WTC11 (cell line): ENCODE measurements around the gene ACAD9. TPM values are rescaled to one million over a fixed set of nuclear protein-coding genes. Genes with fewer than 3 reads are reported as not detected.

Experiments
- ATAC-seq: fragments of 200-7000 bp; cut with Tn5 transposase; 2 replicates; pipeline ENCODE4 v1.10.0; 2021; ENCODE audit warnings: mild to moderate bottlenecking, moderate library complexity
- Bru-seq: library from RNA; stranded (reverse); fragments of 400-500 nt; gene quantifications from one replicate; lab custom pipeline; 2021; lab: Mats Ljungman, UMichigan
- CTCF ChIA-PET: fragments of 300-600 bp; sonication (Branson Sonifier 250); formaldehyde crosslinking; loops from one replicate; lab custom pipeline; 2021; ENCODE audit warnings: antibody characterized with exemption; lab: Charles Lee
- POLR2A ChIA-PET: fragments of 350-600 bp; sonication (Branson Sonifier 250); formaldehyde crosslinking; loops from one replicate; lab custom pipeline; 2021; ENCODE audit warnings: antibody characterized with exemption; lab: Charles Lee
- DNase-seq: peaks from one replicate; pipeline ENCODE4 v3.0.0; 2021; ENCODE audit warnings: low spot score
- H3K27ac Mint-ChIP-seq: 2 replicates; pipeline ENCODE4 v1.8.0; 2021; ENCODE audit warnings: mixed read lengths
- H3K27me3 Mint-ChIP-seq: 2 replicates; pipeline ENCODE4 v1.8.0; 2021; ENCODE audit warnings: low read depth, mild to moderate bottlenecking, moderate library complexity, mixed read lengths
- H3K36me3 Mint-ChIP-seq: 2 replicates; pipeline ENCODE4 v1.8.0; 2021; ENCODE audit warnings: mixed read lengths
- H3K4me1 Mint-ChIP-seq: 2 replicates; pipeline ENCODE4 v1.8.0; 2022; ENCODE audit warnings: mixed read lengths
- H3K4me3 Mint-ChIP-seq: 2 replicates; pipeline ENCODE4 v1.8.0; 2021; ENCODE audit warnings: mild to moderate bottlenecking, moderate library complexity, mixed read lengths
- H3K9me3 Mint-ChIP-seq: 2 replicates; pipeline ENCODE4 v1.8.0; 2021; ENCODE audit warnings: mixed read lengths
- ARID4B ChIP-seq: sonication (generic); formaldehyde crosslinking; IDR thresholded peaks from 2 replicates; pipeline ENCODE4 v1.8.0; 2023; ENCODE audit warnings: missing genetic modification reagents, mild to moderate bottlenecking, borderline replicate concordance
- ATF1 ChIP-seq: sonication (generic); formaldehyde crosslinking; IDR thresholded peaks from 2 replicates; pipeline ENCODE4 v1.8.1; 2023; ENCODE audit warnings: mild to moderate bottlenecking, moderate library complexity, missing genetic modification reagents
- CTCF ChIP-seq: fragments of 200-600 bp; IDR thresholded peaks from 2 replicates; pipeline ENCODE4 v1.8.0; 2022; ENCODE audit warnings: antibody characterized with exemption
- IRF1 ChIP-seq: sonication (generic); formaldehyde crosslinking; IDR thresholded peaks from 2 replicates; pipeline ENCODE4 v1.8.0; 2023; ENCODE audit warnings: missing genetic modification reagents
- MAX ChIP-seq: sonication (generic); formaldehyde crosslinking; IDR thresholded peaks from 2 replicates; pipeline ENCODE4 v1.8.0; 2022; ENCODE audit warnings: mild to moderate bottlenecking, missing genetic modification reagents
- MYBL2 ChIP-seq: sonication (generic); formaldehyde crosslinking; IDR thresholded peaks from 2 replicates; pipeline ENCODE4 v1.8.1; 2023; ENCODE audit warnings: mild to moderate bottlenecking, moderate library complexity, missing genetic modification reagents
- NR2C2 ChIP-seq: sonication (generic); formaldehyde crosslinking; IDR thresholded peaks from 2 replicates; pipeline ENCODE4 v1.8.0; 2022; ENCODE audit warnings: mild to moderate bottlenecking, missing genetic modification reagents
- OVOL2 ChIP-seq: fragments of 250-450 bp; sonication (Bioruptor Pico); IDR thresholded peaks from 2 replicates; pipeline ENCODE4 v1.9.0; 2021; ENCODE audit warnings: mild to moderate bottlenecking, borderline replicate concordance
- RELA ChIP-seq: sonication (generic); formaldehyde crosslinking; IDR thresholded peaks from 2 replicates; pipeline ENCODE4 v1.8.1; 2022; ENCODE audit warnings: missing genetic modification reagents, mild to moderate bottlenecking, borderline replicate concordance
- SMAD3 ChIP-seq: sonication (generic); formaldehyde crosslinking; IDR thresholded peaks from 2 replicates; pipeline ENCODE4 v1.8.0; 2022; ENCODE audit warnings: missing genetic modification reagents, mild to moderate bottlenecking, borderline replicate concordance
- SOX15 ChIP-seq: fragments of 250-450 bp; sonication (Bioruptor Pico); IDR thresholded peaks from 2 replicates; pipeline ENCODE4 v1.9.0; 2021; ENCODE audit warnings: mild to moderate bottlenecking
- SP1 ChIP-seq: sonication (generic); formaldehyde crosslinking; conservative IDR thresholded peaks from 2 replicates; pipeline ENCODE4 v1.8.1; 2022; ENCODE audit warnings: missing genetic modification reagents
- TEAD4 ChIP-seq: sonication (generic); formaldehyde crosslinking; IDR thresholded peaks from 2 replicates; pipeline ENCODE4 v1.8.0; 2022; ENCODE audit warnings: mild to moderate bottlenecking, missing genetic modification reagents
- ZBTB21 ChIP-seq: sonication (generic); formaldehyde crosslinking; IDR thresholded peaks from 2 replicates; pipeline ENCODE4 v1.8.1; 2023; ENCODE audit warnings: mild to moderate bottlenecking, missing genetic modification reagents, borderline replicate concordance
- ZBTB43 ChIP-seq: sonication (generic); formaldehyde crosslinking; IDR thresholded peaks from 2 replicates; pipeline ENCODE4 v1.8.1; 2023; ENCODE audit warnings: mild to moderate bottlenecking, missing genetic modification reagents
- ZMAT4 ChIP-seq: fragments of 250-450 bp; sonication (Bioruptor Pico); IDR thresholded peaks from 2 replicates; pipeline ENCODE4 v1.9.0; 2021; ENCODE audit warnings: mild to moderate bottlenecking
- ZNF263 ChIP-seq: sonication (generic); formaldehyde crosslinking; IDR thresholded peaks from 2 replicates; pipeline ENCODE4 v1.8.1; 2022; ENCODE audit warnings: low read depth, mild to moderate bottlenecking, moderate library complexity, missing genetic modification reagents
- ZNF396 ChIP-seq: fragments of 250-450 bp; sonication (Bioruptor Pico); IDR thresholded peaks from 2 replicates; pipeline ENCODE4 v1.8.0; 2021; ENCODE audit warnings: mild to moderate bottlenecking, moderate library complexity, borderline replicate concordance
- ZNF416 ChIP-seq: fragments of 250-450 bp; sonication (Bioruptor Pico); IDR thresholded peaks from 2 replicates; pipeline ENCODE4 v1.9.0; 2021; ENCODE audit warnings: mild to moderate bottlenecking, inconsistent platforms
- ZNF423 ChIP-seq: fragments of 250-450 bp; sonication (Bioruptor Pico); IDR thresholded peaks from 2 replicates; pipeline ENCODE4 v2.1.2; 2022; ENCODE audit warnings: mild to moderate bottlenecking, moderate library complexity
- ZNF532 ChIP-seq: fragments of 250-450 bp; sonication (Bioruptor Pico); IDR thresholded peaks from 2 replicates; pipeline ENCODE4 v1.9.0; 2021; ENCODE audit warnings: mild to moderate bottlenecking, borderline replicate concordance
- long read RNA-seq, 3 experiments: library from RNA in 1 of 3; library from capped mRNA in 1 of 3; library from polyadenylated mRNA in 1 of 3; unstranded in 2 of 3; stranded (forward) in 1 of 3; transcript quantifications; one replicate each; pipeline ENCODE4 v2.0.0, GENCODE V29; 2021
- total RNA-seq: library from RNA; stranded (reverse); gene quantifications from 3 replicates; pipeline ENCODE4 v1.2.3, GENCODE V29; 2021

The ACAD9 gene
- total RNA-seq: 31.2 to 35.2 TPM (median 31.8 TPM) in 3 replicates
- percentile 75 among the genes with signal in this experiment for Bru-seq, nascent RNA
- long read RNA-seq, experiment 1, transcript ACAD9-201 (18 exons, 2,454 nt): major isoform, 99 of 151 reads
- long read RNA-seq, experiment 1, transcript ACAD9-206 (18 exons, 2,431 nt): minor isoform, 9 of 151 reads
- long read RNA-seq, experiment 1, partial matches to known transcripts: 5 of 151 reads
- long read RNA-seq, experiment 1, other reads (novel, unspliced or antisense): 36 of 151 reads
- long read RNA-seq, experiment 2, partial matches to known transcripts: 9 of 25 reads
- long read RNA-seq, experiment 2, other reads (novel, unspliced or antisense): 10 of 25 reads
- long read RNA-seq, experiment 3, transcript ACAD9-201 (18 exons, 2,454 nt): major isoform, 18 of 27 reads
- long read RNA-seq, experiment 3, partial matches to known transcripts: 4 of 27 reads
- long read RNA-seq, experiment 3, other reads (novel, unspliced or antisense): 3 of 27 reads

GRCh38 chr3:128879125-128879969, at the start of gene ACAD9:
TSS of gene ACAD9 (plus strand) at chr3:128879620. CDS start at chr3:128879692, 72 bp downstream.
- peak within 1 kb of the TSS; percentile 83 for H3K4me3 Mint-ChIP-seq
- H3K4me1 Mint-ChIP-seq: peaks cover 32% of the 10 kb centered on the region
- peak; percentile 74 for ATAC-seq
- peaks cover 8% of the 10 kb centered on the region; the same call in 1 of the 2 replicates for H3K36me3 Mint-ChIP-seq
- ChIA-PET CTCF (interaction anchor here (0.5 to 2.1 kb wide), 12 partner anchors 12 to 288 kb away, joined by 3 to 9 read pairs (median 4); partner anchors contain the start of gene CFAP92), POLR2A (interaction anchor here (0.6 to 1.3 kb wide), 7 partner anchors 12 to 437 kb away, joined by 3 to 8 read pairs (median 4); partner anchors contain the start of gene CFAP92)
- peak; percentile 97 for DNase-seq
- H3K27me3 Mint-ChIP-seq: peaks cover 6% of the 10 kb centered on the region
- H3K9me3 Mint-ChIP-seq: no peaks in the 10 kb centered on the region
- H3K27ac Mint-ChIP-seq: peak within 1 kb of the TSS; percentile 96
- TF ChIP-seq TEAD4 (CRISPR knock-in tag): no peak; the same call in 1 of the 2 replicates
- peak; percentile 92; the same call in 1 of the 2 replicates for TF ChIP-seq ARID4B (CRISPR knock-in tag)
- peak; percentile 96 for TF ChIP-seq MYBL2 (CRISPR knock-in tag)
- TF ChIP-seq SP1 (CRISPR knock-in tag): peak; percentile 94
- peak; percentile 93; the same call in 1 of the 2 replicates for TF ChIP-seq ZNF532 (CRISPR knock-in tag)
- no peak for TF ChIP-seq OVOL2 (CRISPR knock-in tag)
- TF ChIP-seq ZBTB43 (CRISPR knock-in tag): peak; percentile 94
- TF ChIP-seq ZNF263 (CRISPR knock-in tag): no peak
- peak; percentile 98 for TF ChIP-seq ATF1 (CRISPR knock-in tag)
- TF ChIP-seq ZNF396: no peak
- no peak for TF ChIP-seq CTCF
- TF ChIP-seq IRF1: peak; percentile 40; the same call in 1 of the 2 replicates
- TF ChIP-seq RELA (CRISPR knock-in tag): no peak
- TF ChIP-seq ZNF423: no peak
- TF ChIP-seq SMAD3 (CRISPR knock-in tag): peak; percentile 96
- peak; percentile 99 for TF ChIP-seq MAX (CRISPR knock-in tag)
- no peak for TF ChIP-seq SOX15 (CRISPR knock-in tag)
- TF ChIP-seq ZNF416 (CRISPR knock-in tag): no peak
- TF ChIP-seq ZMAT4 (CRISPR knock-in tag): no peak
- TF ChIP-seq ZBTB21: peak; percentile 94
- TF ChIP-seq NR2C2 (CRISPR knock-in tag): peak; percentile 70; the same call in 1 of the 2 replicates
